H1 (cell line): ENCODE results near the gene CASQ1. TPM values are rescaled to one million over a fixed set of nuclear protein-coding genes. Genes with fewer than 3 reads are reported as not detected.

Experiments used
- CTCF ChIA-PET: fragments of 300-600 bp; sonication (Branson Sonifier 250); formaldehyde crosslinking; loops from one replicate; lab custom pipeline; 2021; ENCODE audit not compliant: partially characterized antibody; lab: Charles Lee
- POLR2A ChIA-PET: fragments of 300-600 bp; sonication (Branson Sonifier 250); formaldehyde crosslinking; loops from one replicate; lab custom pipeline; 2021; ENCODE audit warnings: inconsistent platforms; ENCODE audit not compliant: partially characterized antibody; lab: Charles Lee
- DNase-seq, 2 experiments: peaks; one replicate each; pipeline versions ENCODE4 v3.0.0 to v3.0.0-alpha.2; 2010 to 2022; ENCODE audit warnings: low spot score in 2 of 2, low read depth in 1 of 2, mixed read lengths in 1 of 2
- FAIRE-seq: peaks from 2 replicates; lab custom pipeline; 2011; peaks lifted over from hg19 to GRCh38; lab: Jason Lieb, UNC
- H2AFZ ChIP-seq: 2 replicates; pipeline ENCODE4 v1.8.1; 2012; ENCODE audit warnings: low read length, inconsistent platforms
- H2AK5ac ChIP-seq: 2 replicates; pipeline ENCODE4 v1.6.1; 2013; ENCODE audit warnings: low read depth, low read length
- H2BK120ac ChIP-seq: replicated peaks from 2 replicates; pipeline ENCODE3; 2013; ENCODE audit warnings: low read depth, low read length, inconsistent platforms
- H2BK12ac ChIP-seq: 2 replicates; pipeline ENCODE4 v1.6.1; 2013; ENCODE audit warnings: low read depth, low read length
- H2BK15ac ChIP-seq: 2 replicates; pipeline ENCODE4 v1.6.1; 2013; ENCODE audit warnings: low read length
- H2BK20ac ChIP-seq: 2 replicates; pipeline ENCODE4 v1.6.1; 2013; ENCODE audit warnings: low read length
- H2BK5ac ChIP-seq: 2 replicates; pipeline ENCODE4 v1.6.1; 2013; ENCODE audit warnings: low read depth, low read length
- H3K14ac ChIP-seq: 2 replicates; pipeline ENCODE4 v1.6.1; 2013; ENCODE audit warnings: inconsistent platforms; ENCODE audit not compliant: insufficient read length
- H3K18ac ChIP-seq: 2 replicates; pipeline ENCODE4 v1.6.1; 2013; ENCODE audit warnings: low read length; ENCODE audit errors: extremely low read depth
- H3K23ac ChIP-seq: 2 replicates; pipeline ENCODE4 v1.6.1; 2013; ENCODE audit warnings: inconsistent platforms; ENCODE audit not compliant: insufficient read length
- H3K23me2 ChIP-seq: 2 replicates; pipeline ENCODE4 v1.6.1; 2013; ENCODE audit warnings: low read depth, low read length
- H3K27ac ChIP-seq: 2 replicates; pipeline ENCODE4 v1.6.1; 2011; ENCODE audit warnings: low read depth, low read length, inconsistent platforms
- H3K27me3 ChIP-seq, 4 experiments: replicated peaks in 1 of 4; 1 replicate in 1 of 4; 2 replicates in 3 of 4; pipeline versions ENCODE4 v1.6.1 to v1.8.1; 2011 to 2013; ENCODE audit warnings: low read length in 3 of 4, mild to moderate bottlenecking in 3 of 4, inconsistent platforms in 2 of 4, mixed read lengths in 2 of 4, moderate library complexity in 1 of 4; ENCODE audit not compliant: control insufficient read depth in 3 of 4, insufficient read depth in 3 of 4; ENCODE audit errors: extremely low read depth in 1 of 4
- H3K36me3 ChIP-seq, 4 experiments: 2 replicates each; pipeline versions ENCODE4 v1.6.1 to v1.8.1; 2011 to 2013; ENCODE audit warnings: mild to moderate bottlenecking in 4 of 4, low read length in 3 of 4, moderate library complexity in 2 of 4, control low read depth in 1 of 4, inconsistent platforms in 1 of 4; ENCODE audit not compliant: insufficient read depth in 4 of 4, control insufficient read depth in 2 of 4
- H3K4ac ChIP-seq: replicated peaks from 2 replicates; pipeline ENCODE3; 2013; ENCODE audit warnings: low read length, low read depth, mixed read lengths, inconsistent platforms; ENCODE audit not compliant: insufficient read length
- H3K4me1 ChIP-seq, 4 experiments: replicated peaks in 1 of 4; 1 replicate in 1 of 4; 2 replicates in 3 of 4; pipeline versions ENCODE4 v1.6.1 to v1.8.1; 2011 to 2013; ENCODE audit warnings: low read length in 3 of 4, inconsistent platforms in 2 of 4, mixed read lengths in 1 of 4; ENCODE audit not compliant: insufficient read depth in 4 of 4, control insufficient read depth in 3 of 4
- H3K4me2 ChIP-seq, 2 experiments: 2 replicates each; pipeline versions ENCODE4 v1.6.1 to v1.8.1; 2011 to 2013; ENCODE audit warnings: low read depth in 2 of 2, low read length in 2 of 2, control low read depth in 1 of 2, inconsistent platforms in 1 of 2, mild to moderate bottlenecking in 1 of 2; ENCODE audit not compliant: insufficient read depth in 1 of 2
- H3K4me3 ChIP-seq, 4 experiments: fragments of 200-600, 300-600 bp in 1 of 4; sonication (generic), shearing (Covaris generic), sonication (Bioruptor Twin) in 1 of 4; 2 replicates each; pipeline versions ENCODE4 v1.5.1 to v1.8.1; 2011 to 2016; ENCODE audit warnings: low read length in 4 of 4, low read depth in 3 of 4, control low read depth in 2 of 4, inconsistent platforms in 2 of 4, mild to moderate bottlenecking in 2 of 4, mixed read lengths in 1 of 4, moderate library complexity in 1 of 4; ENCODE audit not compliant: insufficient read depth in 2 of 4; ENCODE audit errors: extremely low read depth in 1 of 4
- H3K56ac ChIP-seq: replicated peaks from 2 replicates; pipeline ENCODE3; 2013; ENCODE audit warnings: low read depth, mild to moderate bottlenecking, mixed read lengths, low read length, inconsistent platforms; ENCODE audit not compliant: insufficient read length
- H3K79me1 ChIP-seq: 2 replicates; pipeline ENCODE4 v1.6.1; 2013; ENCODE audit warnings: low read depth, low read length, control low read depth
- H3K79me2 ChIP-seq, 2 experiments: 2 replicates each; pipeline versions ENCODE4 v1.6.1 to v1.8.1; 2012 to 2013; ENCODE audit warnings: low read length in 2 of 2, mild to moderate bottlenecking in 2 of 2, inconsistent platforms in 1 of 2; ENCODE audit not compliant: insufficient read depth in 2 of 2, control insufficient read depth in 1 of 2
- H3K9ac ChIP-seq, 4 experiments: replicated peaks in 1 of 4; 1 replicate in 1 of 4; 2 replicates in 3 of 4; pipeline versions ENCODE4 v1.6.1 to v1.8.1; 2011 to 2013; ENCODE audit warnings: low read depth in 3 of 4, low read length in 3 of 4, control low read depth in 2 of 4, mild to moderate bottlenecking in 2 of 4, moderate library complexity in 2 of 4, inconsistent platforms in 1 of 4; ENCODE audit errors: extremely low read depth in 1 of 4
- H3K9me3 ChIP-seq, 2 experiments: 2 replicates each; pipeline versions ENCODE4 v1.6.1 to v1.8.1; 2012 to 2013; ENCODE audit warnings: mild to moderate bottlenecking in 2 of 2, moderate library complexity in 2 of 2, control low read depth in 1 of 2, inconsistent platforms in 1 of 2, low read depth in 1 of 2, low read length in 1 of 2, mixed read lengths in 1 of 2; ENCODE audit not compliant: insufficient read depth in 2 of 2
- H4K20me1 ChIP-seq, 2 experiments: replicated peaks in 1 of 2; 2 replicates each; pipeline versions ENCODE3 to v1.8.1; 2011 to 2013; ENCODE audit warnings: inconsistent platforms in 2 of 2, low read length in 2 of 2, mild to moderate bottlenecking in 1 of 2; ENCODE audit not compliant: insufficient read depth in 2 of 2, control insufficient read depth in 1 of 2
- H4K5ac ChIP-seq: 2 replicates; pipeline ENCODE4 v1.6.1; 2013; ENCODE audit warnings: low read length, low read depth, mixed read lengths, inconsistent platforms; ENCODE audit not compliant: insufficient read length
- H4K8ac ChIP-seq: 2 replicates; pipeline ENCODE4 v1.8.0; 2013; ENCODE audit warnings: mild to moderate bottlenecking, moderate library complexity, low read length, inconsistent platforms; ENCODE audit not compliant: insufficient read depth; ENCODE audit errors: extremely low read depth
- H4K91ac ChIP-seq: replicated peaks from 2 replicates; pipeline ENCODE3; 2013; ENCODE audit warnings: low read length, mixed read lengths, inconsistent platforms; ENCODE audit not compliant: insufficient read length
- ASH2L ChIP-seq: fragments of 200-600, 300-600 bp; sonication (generic); IDR thresholded peaks from one replicate; pipeline ENCODE4 v1.7.1; 2017; ENCODE audit warnings: low read length
- CBX5 ChIP-seq: fragments of 300-800, 300-1000 bp; sonication (generic); IDR thresholded peaks from 2 replicates; pipeline ENCODE4 v1.7.1; 2016; ENCODE audit warnings: antibody characterized with exemption, low read length, low read depth
- CREB1 ChIP-seq: IDR thresholded peaks from 2 replicates; pipeline ENCODE4 v1.6.1; 2012; ENCODE audit warnings: inconsistent platforms
- FOSL1 ChIP-seq: IDR thresholded peaks from 2 replicates; pipeline ENCODE4 v1.6.1; 2011; ENCODE audit warnings: mild to moderate bottlenecking, low read depth, low read length, moderate library complexity; ENCODE audit not compliant: insufficient read depth
- HDAC6 ChIP-seq: IDR thresholded peaks from one replicate; pipeline ENCODE4 v1.7.1; 2012; ENCODE audit warnings: low read depth, mild to moderate bottlenecking, inconsistent platforms, low read length, moderate library complexity
- KDM5A ChIP-seq: fragments of 200-600 bp; IDR thresholded peaks from 2 replicates; pipeline ENCODE4 v1.7.1; 2012; ENCODE audit warnings: mild to moderate bottlenecking, low read length, inconsistent platforms, mixed read lengths
- NANOG ChIP-seq: IDR thresholded peaks from 2 replicates; pipeline ENCODE4 v1.6.1; 2011; ENCODE audit warnings: low read length, low read depth, mild to moderate bottlenecking, inconsistent platforms; ENCODE audit not compliant: insufficient read depth, poor library complexity, severe bottlenecking
- PHF8 ChIP-seq: fragments of 200-600 bp; sonication (generic); conservative IDR thresholded peaks from 2 replicates; pipeline ENCODE4 v1.7.1; 2012; ENCODE audit warnings: low read depth, mild to moderate bottlenecking, inconsistent platforms, low read length, moderate library complexity
- POLR2AphosphoS5 ChIP-seq: IDR thresholded peaks from 2 replicates; pipeline ENCODE4 v1.6.1; 2011; ENCODE audit warnings: low read depth, low read length
- RFX5 ChIP-seq: IDR thresholded peaks from 2 replicates; pipeline ENCODE4 v1.6.1; 2011; ENCODE audit warnings: low read depth, low read length, improper control_type of control experiment, borderline replicate concordance
- RXRA ChIP-seq: IDR thresholded peaks from 2 replicates; pipeline ENCODE4 v1.6.1; 2011; ENCODE audit warnings: low read depth, mild to moderate bottlenecking, low read length, moderate library complexity; ENCODE audit not compliant: insufficient read depth
- SP2 ChIP-seq: IDR thresholded peaks from 2 replicates; pipeline ENCODE4 v1.6.1; 2012; ENCODE audit warnings: mild to moderate bottlenecking, low read length, inconsistent platforms
- SRF ChIP-seq: IDR thresholded peaks from 2 replicates; pipeline ENCODE4 v1.6.1; 2011; ENCODE audit warnings: mild to moderate bottlenecking, low read depth, low read length, moderate library complexity
- TEAD4 ChIP-seq: IDR thresholded peaks from 2 replicates; pipeline ENCODE4 v1.6.1; 2012; ENCODE audit warnings: low read depth, low read length, inconsistent platforms, mixed read lengths
- YY1 ChIP-seq: IDR thresholded peaks from 2 replicates; pipeline ENCODE4 v1.6.1; 2011; ENCODE audit warnings: low read depth, mild to moderate bottlenecking, low read length
- WGBS, 2 experiments: shearing (Covaris generic) in 1 of 2; methylation state at CpG; one replicate each; pipeline versions ENCODE4 v1.1.6 to v1.1.7; 2013 to 2015; ENCODE audit warnings: low lambda C conversion rate in 2 of 2, mixed read lengths in 2 of 2, inconsistent platforms in 1 of 2, low coverage in 1 of 2, missing lambda C conversion rate in 1 of 2; ENCODE audit not compliant: insufficient replicate concordance in 2 of 2, insufficient coverage in 1 of 2, insufficient read length in 1 of 2; ENCODE audit errors: extremely low coverage in 1 of 2, missing lambda C conversion rate in 1 of 2; 5-methylcytosine and 5-hydroxymethylcytosine counted together
- polyA plus RNA-seq, 7 experiments: library from polyadenylated mRNA; depleted of rRNA in 3 of 7; stranded (reverse) in 5 of 7; unstranded in 2 of 7; fragments of >200 nt in 5 of 7; fragments of 200-250 nt in 2 of 7; gene quantifications; 1 replicate in 5 of 7; 2 replicates in 1 of 7; 4 replicates in 1 of 7; pipeline versions ENCODE4 v1.2.1 to v1.2.3, GENCODE V29; 2011 to 2013; ENCODE audit warnings: missing spikeins in 2 of 7, mixed read lengths in 2 of 7
- total RNA-seq: library from RNA; stranded (reverse); fragmentation: NEBNext Ultra II Directional; extraction: Animal tissue kit (Norgen Biotek cat#: 25700); gene quantifications from 2 replicates; pipeline ENCODE4 v1.2.1, GENCODE V29; 2021

Gene CASQ1
- total and polyA plus RNA-seq, 2 of the 8 experiments (the other 6 are each of a cell fraction or from before 2014, with no cell fraction given): 0.80 to 1.3 TPM

DNA sequence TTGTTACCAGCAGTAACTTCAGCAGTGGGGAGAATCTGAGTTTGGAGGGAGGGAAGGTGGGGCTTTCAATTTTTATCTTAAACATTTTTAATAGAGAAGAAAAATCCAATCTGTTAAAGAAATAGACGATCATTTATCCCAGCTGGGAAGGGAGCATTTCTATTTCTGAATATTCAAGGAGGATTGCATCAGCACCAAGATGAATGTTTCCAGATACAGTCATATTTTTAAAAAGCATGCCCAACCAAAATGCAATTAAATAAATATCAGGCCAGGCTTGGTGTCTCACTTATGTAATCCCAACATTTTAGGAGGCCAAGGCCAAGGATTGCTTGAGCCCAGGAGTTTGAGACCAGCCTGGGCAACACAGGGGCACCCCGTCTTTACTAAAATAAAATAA lies 40.7 kb upstream of the CASQ1 start:
- Histone ChIP-seq H3K23me2 (no peaks in the 10 kb centered on the region; the same call in 1 of the 2 replicates), H2BK120ac (no peak overlapping the region), H3K27ac (no peak overlapping the region), H3K79me2 (no peaks in the 10 kb centered on the region), H3K56ac (no peak overlapping the region), H2AFZ (no peak overlapping the region), H3K36me3 (no peaks in the 10 kb centered on the region), H3K18ac (no peak overlapping the region), H4K91ac (no peak overlapping the region), H2BK5ac (no peak overlapping the region), H2AK5ac (no peak overlapping the region), H3K9ac (no peak overlapping the region), H3K4me2 (no peak overlapping the region), H3K23ac (no peak overlapping the region), H3K4me1 (0 out of 7 replicates have a peak, but pooled peaks cover 0 to 2% (median 0%) of the 10 kb centered on the region in 4 experiments), H3K14ac (no peak overlapping the region), H4K8ac (no peak overlapping the region), H3K4ac (no peak overlapping the region), H3K4me3 (no peak overlapping the region), H4K20me1 (no peaks in the 10 kb centered on the region), H2BK20ac (no peak overlapping the region), H2BK15ac (no peak overlapping the region), H3K27me3 (no peaks in the 10 kb centered on the region; a peak in 1 of 7 replicates), H3K9me3 (no peaks in the 10 kb centered on the region), H4K5ac (no peak overlapping the region), H2BK12ac (no peak overlapping the region), H3K79me1 (no peaks in the 10 kb centered on the region)
- DNase-seq: no peak
- no peak for TF ChIP-seq YY1
- TF ChIP-seq CBX5: no peak
- TF ChIP-seq TEAD4: no peak
- TF ChIP-seq POLR2AphosphoS5: no peak
- no peak for TF ChIP-seq NANOG
- no peak for TF ChIP-seq FOSL1
- no peak for TF ChIP-seq SRF
- TF ChIP-seq ASH2L: no peak
- no peak for TF ChIP-seq PHF8
- no peak for TF ChIP-seq KDM5A
- TF ChIP-seq HDAC6: no peak
- no peak for TF ChIP-seq RXRA
- TF ChIP-seq RFX5: no peak
- TF ChIP-seq SP2: no peak
- no peak for TF ChIP-seq CREB1
- ChIA-PET POLR2A (interaction anchor here (1.0 kb wide), 1 partner anchor 59 kb away, joined by 3 read pairs; no protein-coding TSS in a partner anchor), CTCF (interaction anchor here (0.8 to 7.5 kb wide), 8 partner anchors 13 to 102 kb away, joined by 3 to 49 read pairs (median 4); no protein-coding TSS in a partner anchor)
- no peak for FAIRE-seq
- 88% methylated on average over 2 of the region's 2 CpGs; no CpG with 5 or more reads in 1 of the 2 experiments for WGBS, 2 experiments
